Fibroblast of skin of back (primary cell): ENCODE results near the gene LMO1.

Experiments
- DNase-seq: peaks from one replicate; pipeline ENCODE4 v3.0.0-alpha.2; 2013

LMO1 gene

GRCh38 chr11:8288166-8288772 lies 24.6 kb upstream of the LMO1 start:
- no peak for DNase-seq

GRCh38 chr11:8287703-8288102 lies 24.0 kb upstream of the LMO1 start:
- DNase-seq, result no peak

- no peak for DNase-seq
Measured at GRCh38 chr11:8287297-8287696, 23.6 kb upstream of the LMO1 start.

GRCh38 chr11:8286886-8287285 lies 23.2 kb upstream of the LMO1 start:
- DNase-seq, result no peak

GRCh38 chr11:8285796-8286195 lies 22.1 kb upstream of the LMO1 start:
- DNase-seq, result no peak

- DNase-seq, result no peak
Measured at GRCh38 chr11:8285228-8285627, 21.6 kb upstream of the LMO1 start.

- no peak for DNase-seq
Measured at GRCh38 chr11:8283465-8284230, 20.0 kb upstream of the LMO1 start.

GRCh38 chr11:8283100-8283464 lies 19.4 kb upstream of the LMO1 start:
- DNase-seq, result no peak

GRCh38 chr11:8282631-8283030 lies 19.0 kb upstream of the LMO1 start:
- no peak for DNase-seq

- no peak for DNase-seq
Measured at GRCh38 chr11:8281266-8281665, 17.6 kb upstream of the LMO1 start.

- no peak for DNase-seq
Measured at GRCh38 chr11:8277691-8278090, 14.0 kb upstream of the LMO1 start.

GRCh38 chr11:8276528-8276927 lies 12.8 kb upstream of the LMO1 start:
- DNase-seq, result no peak

- peak; percentile 32 for DNase-seq
Measured at GRCh38 chr11:8273287-8273686, 9.6 kb upstream of the LMO1 start.

GRCh38 chr11:8271106-8271886 lies 7.6 kb upstream of the LMO1 start:
- DNase-seq, result no peak

GRCh38 chr11:8269636-8270035 lies 6.0 kb upstream of the LMO1 start:
- no peak for DNase-seq

GRCh38 chr11:8268530-8269400 lies 5.1 kb upstream of the LMO1 start:
- no peak for DNase-seq

- DNase-seq, result peak; percentile 8
Measured at GRCh38 chr11:8267831-8268529, 4.3 kb upstream of the LMO1 start.

GRCh38 chr11:8267280-8267679 lies 3.6 kb upstream of the LMO1 start:
- no peak for DNase-seq

GRCh38 chr11:8266246-8267241 lies 2.9 kb upstream of the LMO1 start:
- no peak for DNase-seq

GRCh38 chr11:8265681-8266241 lies 2.1 kb upstream of the LMO1 start:
- no peak for DNase-seq
